Activated CD8-positive, alpha-beta T cell treated with anti-CD3 and anti-CD28 coated beads for 36 hours (primary cell): ENCODE measurements around the gene TMEM205. TPM values are rescaled to one million over a fixed set of nuclear protein-coding genes. Genes with fewer than 3 reads are reported as not detected.
A peak's percentile ranks its signal among the peaks of the same experiment; 100 is the strongest.

Source experiments
- ATAC-seq: fragments of 200-7000 bp; cut with Tn5 transposase; one replicate; pipeline ENCODE4 v1.10.0; 2021; ENCODE audit warnings: mild to moderate bottlenecking, moderate library complexity
- CTCF ChIA-PET: fragments of 350-600 bp; sonication (Branson Sonifier 250); formaldehyde crosslinking; loops from one replicate; lab custom pipeline; 2021; ENCODE audit warnings: antibody characterized with exemption; lab: Charles Lee
- POLR2A ChIA-PET: fragments of 350-600 bp; sonication (Branson Sonifier 250); formaldehyde crosslinking; loops from one replicate; lab custom pipeline; 2021; ENCODE audit warnings: antibody characterized with exemption; lab: Charles Lee
- DNase-seq: peaks from one replicate; pipeline ENCODE4 v3.0.0-alpha.2; 2020
- H3K27ac Mint-ChIP-seq: one replicate; pipeline ENCODE4 v1.8.0; 2021; ENCODE audit warnings: mild to moderate bottlenecking, mixed read lengths
- H3K27me3 Mint-ChIP-seq: one replicate; pipeline ENCODE4 v1.8.0; 2021; ENCODE audit warnings: mixed read lengths
- H3K36me3 Mint-ChIP-seq: one replicate; pipeline ENCODE4 v1.8.0; 2021; ENCODE audit warnings: low read depth, mixed read lengths
- H3K4me1 Mint-ChIP-seq: one replicate; pipeline ENCODE4 v1.8.0; 2021; ENCODE audit warnings: low read depth, mixed read lengths
- H3K4me3 Mint-ChIP-seq: one replicate; pipeline ENCODE4 v1.8.0; 2021; ENCODE audit warnings: mild to moderate bottlenecking, moderate library complexity, mixed read lengths
- H3K9me3 Mint-ChIP-seq: one replicate; pipeline ENCODE4 v1.8.0; 2021; ENCODE audit warnings: mixed read lengths
- intact Hi-C: fragments of 100-400 bp; cut with micrococcal nuclease; formaldehyde crosslinking; loops from one replicate; pipeline ENCODE4 v1.10.0; 2022
- total RNA-seq, 2 experiments: library from RNA; stranded (reverse); gene quantifications; one replicate each; pipeline ENCODE4 v1.2.3, GENCODE V29; 2021
- TF ChIP-seq, protein P1 (sequence below): fragments of 200-600 bp; IDR thresholded peaks from one replicate; pipeline ENCODE4 v1.8.0; 2022; ENCODE audit warnings: antibody characterized with exemption, mild to moderate bottlenecking

Gene TMEM205
- total RNA-seq, 2 experiments from 2014 or later = 24.3 to 25.6 TPM

GRCh38 chr19:11375143-11375948 lies 29.3 kb upstream of the TMEM205 start:
- peak; percentile 91 for DNase-seq
- ChIA-PET CTCF (interaction anchor here (0.6 to 4.7 kb wide), 10 partner anchors 8 to 222 kb away, joined by 3 to 29 read pairs (median 5); partner anchors contain the start of genes CCDC159, ELAVL3, ELOF1 and EPOR), POLR2A (interaction anchor here (0.6 to 2.6 kb wide), 11 partner anchors 9 to 107 kb away, joined by 3 to 9 read pairs (median 4); partner anchors contain the start of genes CCDC159, EPOR, ODAD3 and PRKCSH)
- Mint-ChIP-seq H3K4me1 (peaks cover 36% of the 10 kb centered on the region), H3K36me3 (peaks cover 29% of the 10 kb centered on the region), H3K9me3 (no peaks in the 10 kb centered on the region), H3K4me3 (no peak overlapping the region), H3K27me3 (no peaks in the 10 kb centered on the region), H3K27ac (no peak overlapping the region)
- TF ChIP-seq, protein P1, sequence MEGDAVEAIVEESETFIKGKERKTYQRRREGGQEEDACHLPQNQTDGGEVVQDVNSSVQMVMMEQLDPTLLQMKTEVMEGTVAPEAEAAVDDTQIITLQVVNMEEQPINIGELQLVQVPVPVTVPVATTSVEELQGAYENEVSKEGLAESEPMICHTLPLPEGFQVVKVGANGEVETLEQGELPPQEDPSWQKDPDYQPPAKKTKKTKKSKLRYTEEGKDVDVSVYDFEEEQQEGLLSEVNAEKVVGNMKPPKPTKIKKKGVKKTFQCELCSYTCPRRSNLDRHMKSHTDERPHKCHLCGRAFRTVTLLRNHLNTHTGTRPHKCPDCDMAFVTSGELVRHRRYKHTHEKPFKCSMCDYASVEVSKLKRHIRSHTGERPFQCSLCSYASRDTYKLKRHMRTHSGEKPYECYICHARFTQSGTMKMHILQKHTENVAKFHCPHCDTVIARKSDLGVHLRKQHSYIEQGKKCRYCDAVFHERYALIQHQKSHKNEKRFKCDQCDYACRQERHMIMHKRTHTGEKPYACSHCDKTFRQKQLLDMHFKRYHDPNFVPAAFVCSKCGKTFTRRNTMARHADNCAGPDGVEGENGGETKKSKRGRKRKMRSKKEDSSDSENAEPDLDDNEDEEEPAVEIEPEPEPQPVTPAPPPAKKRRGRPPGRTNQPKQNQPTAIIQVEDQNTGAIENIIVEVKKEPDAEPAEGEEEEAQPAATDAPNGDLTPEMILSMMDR = no peak
- peak; percentile 52 for ATAC-seq
- intact Hi-C loops = no loop called here

DNA sequence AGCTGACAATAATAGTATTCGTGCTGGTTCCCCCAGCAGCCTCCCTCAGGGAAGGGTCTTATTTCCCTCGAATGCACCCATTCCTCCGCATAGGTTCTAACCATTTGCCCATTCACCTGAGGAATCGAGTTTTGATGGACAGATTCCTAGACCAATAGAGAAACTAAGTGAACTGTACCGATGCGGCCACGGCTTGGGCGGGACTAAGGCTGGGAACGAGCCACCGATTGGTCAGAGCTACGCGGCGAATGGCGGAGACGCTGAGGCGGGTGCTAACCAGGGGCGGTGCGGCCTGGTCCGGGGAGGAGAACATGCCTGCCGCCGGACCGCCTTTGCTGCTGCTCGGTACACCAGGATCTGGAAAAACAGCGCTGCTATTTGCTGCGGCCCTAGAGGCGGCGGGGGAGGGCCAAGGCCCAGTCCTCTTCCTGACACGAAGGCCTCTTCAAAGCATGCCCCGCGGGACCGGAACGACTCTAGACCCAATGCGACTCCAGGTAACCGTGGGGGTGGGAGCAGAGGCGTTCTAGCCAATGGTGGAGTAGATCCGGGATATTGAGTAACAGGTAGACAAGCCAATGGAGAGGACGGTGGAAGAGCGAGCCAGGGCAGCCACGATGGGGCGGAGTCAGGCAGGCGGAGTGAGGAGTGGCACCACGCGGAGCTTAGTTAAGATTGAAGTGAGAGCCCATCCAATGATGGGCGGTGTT lies 28.5 kb upstream of the TMEM205 start, which contains the start of gene SWSAP1:
SWSAP1 (plus strand) TSS at position 234 of the 710 bp plus-strand sequence; CDS start at position 249, 15 bp downstream.
- Mint-ChIP-seq H3K36me3 (peaks cover 30% of the 10 kb centered on the region), H3K4me1 (peaks cover 30% of the 10 kb centered on the region), H3K27me3 (no peaks in the 10 kb centered on the region), H3K4me3 (no peak within 1 kb of the TSS), H3K27ac (no peak within 1 kb of the TSS), H3K9me3 (no peaks in the 10 kb centered on the region)
- peak; percentile 98 for DNase-seq
- TF ChIP-seq, protein P1 = no peak
- CTCF ChIA-PET = interaction anchor here (0.6 to 4.7 kb wide), 10 partner anchors 9 to 222 kb away, joined by 3 to 29 read pairs (median 5); partner anchors contain the start of genes CCDC159, ELAVL3, EPOR and RAB3D
- ATAC-seq = peak; percentile 91
- POLR2A ChIA-PET = interaction anchor here (0.6 to 2.6 kb wide), 10 partner anchors 10 to 60 kb away, joined by 3 to 9 read pairs (median 4); partner anchors contain the start of genes CCDC159, EPOR, ODAD3 and PRKCSH
- intact Hi-C loops = no loop called here

GRCh38 chr19:11373885-11374432 lies 27.9 kb upstream of the TMEM205 start:
- Mint-ChIP-seq H3K27ac (no peak overlapping the region), H3K36me3 (peaks cover 35% of the 10 kb centered on the region), H3K27me3 (no peaks in the 10 kb centered on the region), H3K9me3 (no peaks in the 10 kb centered on the region), H3K4me1 (peaks cover 30% of the 10 kb centered on the region), H3K4me3 (no peak overlapping the region)
- ChIA-PET POLR2A (interaction anchor here (0.6 to 2.6 kb wide), 6 partner anchors 10 to 268 kb away, joined by 3 to 9 read pairs (median 4); partner anchors contain the start of genes CCDC159 and TMEM205), CTCF (interaction anchor here (1.2 to 4.7 kb wide), 5 partner anchors 9 to 130 kb away, joined by 3 to 29 read pairs (median 9); partner anchors contain the start of genes ELAVL3, EPOR and RAB3D)
- no peak for DNase-seq
- intact Hi-C loops = no loop called here
- ATAC-seq = no peak
- TF ChIP-seq, protein P1 = no peak

GRCh38 chr19:11373166-11373884 lies 27.3 kb upstream of the TMEM205 start:
- TF ChIP-seq, protein P1 = no peak
- Mint-ChIP-seq H3K4me3 (no peak overlapping the region), H3K9me3 (no peaks in the 10 kb centered on the region), H3K27ac (no peak overlapping the region), H3K36me3 (peaks cover 31% of the 10 kb centered on the region), H3K27me3 (no peaks in the 10 kb centered on the region), H3K4me1 (peaks cover 25% of the 10 kb centered on the region)
- POLR2A ChIA-PET = interaction anchor here (0.6 to 2.6 kb wide), 3 partner anchors 27 to 268 kb away, joined by 3 to 9 read pairs (median 4); partner anchors contain the start of genes CCDC159 and TMEM205
- intact Hi-C loops = no loop called here
- no peak for ATAC-seq
- DNase-seq = no peak
- CTCF ChIA-PET = interaction anchor here (1.4 kb wide), 1 partner anchor 130 kb away, joined by 4 read pairs; no protein-coding TSS in a partner anchor
